Epithelial cell of proximal tubule (primary cell): Measurements from ENCODE around the gene ABCE1. TPM values are rescaled to one million over a fixed set of nuclear protein-coding genes. Genes with fewer than 3 reads are reported as not detected.

Experiments
- DNase-seq: peaks from one replicate; pipeline ENCODE4 v3.0.0-alpha.2; 2011; ENCODE audit warnings: low read depth
- H3K4me3 ChIP-seq: 2 replicates; pipeline ENCODE4 v1.5.1; 2011; ENCODE audit warnings: low read depth, mild to moderate bottlenecking, low read length
- CTCF ChIP-seq: conservative IDR thresholded peaks from 2 replicates; pipeline ENCODE4 v1.5.1; 2012; ENCODE audit warnings: low read depth, mild to moderate bottlenecking, low read length
- total RNA-seq: library from RNA; depleted of rRNA; stranded (reverse); fragments of >200 nt; gene quantifications from 2 replicates; pipeline ENCODE4 v1.2.3, GENCODE V29; 2015

Gene ABCE1
- total RNA-seq: 105 and 155 TPM in 2 replicates

- peak; percentile 42 for TF ChIP-seq CTCF
- H3K4me3 ChIP-seq: peak within 1 kb of the TSS; percentile 87
- DNase-seq: peak; percentile 88
Measured at GRCh38 chr4:145097821-145098674, at the start of gene ABCE1, which contains the start of gene ANAPC10. TSS of gene ABCE1 (plus strand) at chr4:145098311. CDS start at chr4:145104413, 6,102 bp downstream. TSS of gene ANAPC10 (minus strand) at chr4:145098196. CDS start at chr4:145096099, 2,097 bp downstream.

- DNase-seq: no peak
- TF ChIP-seq CTCF: no peak
- H3K4me3 ChIP-seq: no peak overlapping the region
Measured at GRCh38 chr4:145048817-145049216, 49.3 kb upstream of the ABCE1 start.

GRCh38 chr4:145049241-145049640 lies 48.9 kb upstream of the ABCE1 start:
- DNase-seq: no peak
- TF ChIP-seq CTCF: no peak
- no peak overlapping the region for H3K4me3 ChIP-seq

GRCh38 chr4:145055533-145056257 lies 42.4 kb upstream of the ABCE1 start:
- H3K4me3 ChIP-seq: no peak overlapping the region
- no peak for DNase-seq
- TF ChIP-seq CTCF: no peak

GRCh38 chr4:145056325-145057130 lies 41.6 kb upstream of the ABCE1 start:
- no peak overlapping the region for H3K4me3 ChIP-seq
- DNase-seq: no peak
- no peak for TF ChIP-seq CTCF

- no peak for DNase-seq
- no peak for TF ChIP-seq CTCF
- no peak overlapping the region for H3K4me3 ChIP-seq
Measured at GRCh38 chr4:145058256-145058655, 39.9 kb upstream of the ABCE1 start.
